Amygdala (tissue), 56 donors: ENCODE measurements around the gene ARHGAP21.

ENCODE experiments used
- DNase-seq, 56 donors: peaks; one replicate each; lab custom pipeline; 2025; lab: John Stamatoyannopoulos, UW

Gene ARHGAP21

DNA sequence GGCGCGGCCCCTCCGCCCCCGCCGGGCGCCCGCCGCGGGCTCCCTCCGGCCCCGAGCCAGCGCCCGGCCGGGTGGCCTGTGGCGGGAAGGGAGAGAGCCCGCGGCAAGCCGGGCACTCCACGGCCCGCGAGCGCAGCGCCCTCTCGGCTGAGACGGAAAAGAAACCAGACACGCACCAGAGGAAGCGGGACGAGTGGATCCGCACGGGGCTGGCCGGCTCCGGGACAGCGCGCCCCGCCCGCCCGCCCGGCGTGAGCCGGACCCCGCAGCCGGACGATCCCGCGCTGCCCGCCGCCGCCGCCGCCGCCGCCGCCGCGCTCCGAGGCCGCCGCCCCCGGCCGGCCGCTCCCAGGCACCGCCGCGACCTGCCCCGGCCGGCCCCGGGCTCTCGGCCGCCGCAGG lies 300 bp downstream of the ARHGAP21 start:
- DNase-seq, result peak in 8 of 56 donors; percentile 50 to 77 (median 72)

DNA sequence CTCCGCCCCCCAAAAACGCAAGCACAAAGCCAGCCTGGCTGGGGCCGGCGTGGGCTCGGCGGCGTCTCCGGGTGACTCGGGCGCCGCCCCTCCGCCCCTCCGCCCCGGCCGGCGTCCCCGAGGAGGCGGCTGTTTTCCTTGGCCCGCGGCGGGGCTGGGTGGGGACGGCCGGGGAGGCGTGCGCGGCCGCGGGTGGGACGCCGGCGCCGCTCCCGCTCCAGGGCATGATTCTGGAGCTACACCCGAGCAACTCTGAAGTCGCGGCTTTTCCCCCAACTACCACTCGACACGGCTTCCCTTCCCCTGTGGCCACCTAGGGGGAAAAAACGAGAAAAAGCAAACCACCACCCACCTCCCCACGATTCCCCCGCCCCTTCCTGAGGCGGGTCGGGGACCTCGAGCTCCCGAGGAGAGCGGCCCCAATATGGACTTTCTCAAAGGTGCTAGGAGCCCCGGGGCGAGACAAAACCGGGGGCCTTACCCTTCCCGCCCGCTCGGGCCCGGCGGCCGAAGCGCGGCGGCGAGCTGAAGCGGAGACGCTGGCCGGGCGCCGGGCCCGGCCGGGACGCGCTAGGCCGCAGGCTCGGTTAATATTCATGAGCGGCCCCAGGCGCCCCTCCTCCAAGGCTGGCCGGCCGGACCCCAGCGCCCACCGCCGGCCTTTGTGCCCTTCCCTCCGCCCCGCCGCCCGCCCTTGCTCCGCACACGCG lies 856 bp downstream of the ARHGAP21 start:
- peak in 43 of 56 donors; percentile 21 to 77 (median 52) for DNase-seq

GRCh38 chr10:24722131-24722675 lies 1.5 kb downstream of the ARHGAP21 start:
- DNase-seq, result peak in 1 of 56 donors; percentile 57

- peak in 24 of 56 donors; percentile 9 to 68 (median 32) for DNase-seq
Observed at GRCh38 chr10:24721229-24722106, 2.2 kb downstream of the ARHGAP21 start.

- DNase-seq, result no peak
Observed at GRCh38 chr10:24720096-24720495, 3.6 kb downstream of the ARHGAP21 start.

- no peak for DNase-seq
Observed at GRCh38 chr10:24718031-24718855, 5.4 kb downstream of the ARHGAP21 start.

DNA sequence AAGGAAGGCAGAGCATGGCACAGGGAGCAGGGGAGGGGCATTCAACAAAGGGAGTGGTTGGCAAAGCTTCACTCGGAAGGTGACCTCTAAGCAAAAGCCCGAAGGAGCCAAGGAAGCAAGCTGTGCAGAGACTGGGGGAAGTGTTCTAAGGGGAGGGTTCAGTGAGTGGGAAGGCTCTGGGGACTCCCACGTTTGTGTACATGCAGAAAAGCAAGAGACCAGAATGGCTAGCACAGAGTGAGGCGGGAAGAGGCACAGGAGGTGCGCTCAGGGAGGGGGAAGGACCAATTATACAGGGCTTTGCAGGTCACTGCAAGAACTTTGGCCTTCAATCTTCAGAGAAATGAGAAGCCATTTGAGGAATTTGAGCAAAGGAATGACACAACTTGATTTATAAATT lies 7.4 kb downstream of the ARHGAP21 start:
- DNase-seq, result peak in 3 of 56 donors; percentile 6 to 23 (median 22)

GRCh38 chr10:24715246-24715769 lies 8.4 kb downstream of the ARHGAP21 start:
- no peak for DNase-seq

DNA sequence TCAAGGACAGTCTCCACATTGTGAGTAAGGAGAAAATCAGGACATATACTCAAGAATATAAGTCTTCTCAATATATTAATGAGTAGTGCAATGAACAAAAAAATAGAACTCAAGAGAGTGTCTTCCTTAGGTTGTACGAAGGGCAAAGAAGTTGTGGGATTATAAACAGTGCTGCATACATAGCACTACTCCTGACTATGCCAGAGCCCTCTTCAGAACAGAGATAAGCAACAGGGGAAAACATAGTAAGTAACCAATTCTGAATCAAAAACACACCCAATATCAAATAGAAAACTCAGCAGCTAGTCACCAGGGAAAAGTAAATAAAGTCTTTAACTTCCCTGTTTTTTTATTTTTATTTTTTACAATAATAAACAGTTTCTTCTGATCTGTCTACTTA lies 10.6 kb downstream of the ARHGAP21 start:
- no peak for DNase-seq

DNA sequence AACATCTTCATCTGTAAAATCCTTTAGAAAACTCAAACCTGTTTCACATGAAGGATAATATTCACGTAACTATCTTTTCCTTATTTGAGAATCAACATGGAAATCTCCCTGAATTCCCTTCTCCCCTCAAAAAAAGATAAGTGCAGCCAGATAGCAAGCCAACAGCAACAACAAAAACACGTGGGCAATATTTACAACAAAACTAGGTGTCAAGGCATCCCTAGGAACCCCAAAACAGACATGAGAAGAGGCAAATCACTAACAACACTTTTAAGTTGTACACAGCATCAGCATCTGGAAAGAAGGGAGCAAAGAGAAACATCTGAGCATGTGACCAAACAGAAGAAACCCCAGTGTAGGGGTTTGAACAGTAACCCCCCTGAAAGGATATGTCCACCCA lies 12.2 kb downstream of the ARHGAP21 start:
- no peak for DNase-seq

DNA sequence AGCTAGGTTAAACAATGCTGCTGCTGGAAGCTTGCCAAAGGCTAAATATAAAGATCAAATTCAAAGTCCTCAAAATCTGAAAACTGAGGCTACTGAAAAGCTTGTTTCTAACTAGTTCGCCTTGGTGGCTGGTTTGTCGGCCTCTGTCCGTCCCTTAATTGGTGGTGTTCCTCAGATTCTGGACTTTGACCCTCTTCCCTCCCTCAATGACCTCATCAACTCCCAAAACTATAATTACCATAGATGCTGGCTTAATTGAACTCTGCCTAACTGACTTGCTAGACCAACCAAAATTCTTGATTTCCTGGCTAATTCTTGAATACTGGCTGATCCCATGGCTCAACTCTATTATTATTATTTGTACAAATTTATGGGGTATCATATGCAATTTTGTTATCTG lies 15.6 kb downstream of the ARHGAP21 start:
- DNase-seq, result no peak

GRCh38 chr10:24707445-24707844 lies 16.2 kb downstream of the ARHGAP21 start:
- no peak for DNase-seq

GRCh38 chr10:24706479-24707118 lies 17.1 kb downstream of the ARHGAP21 start:
- DNase-seq, result peak in 10 of 56 donors; percentile 8 to 39 (median 18)

- no peak for DNase-seq
Observed at GRCh38 chr10:24703700-24704099, 20.0 kb downstream of the ARHGAP21 start.

DNA sequence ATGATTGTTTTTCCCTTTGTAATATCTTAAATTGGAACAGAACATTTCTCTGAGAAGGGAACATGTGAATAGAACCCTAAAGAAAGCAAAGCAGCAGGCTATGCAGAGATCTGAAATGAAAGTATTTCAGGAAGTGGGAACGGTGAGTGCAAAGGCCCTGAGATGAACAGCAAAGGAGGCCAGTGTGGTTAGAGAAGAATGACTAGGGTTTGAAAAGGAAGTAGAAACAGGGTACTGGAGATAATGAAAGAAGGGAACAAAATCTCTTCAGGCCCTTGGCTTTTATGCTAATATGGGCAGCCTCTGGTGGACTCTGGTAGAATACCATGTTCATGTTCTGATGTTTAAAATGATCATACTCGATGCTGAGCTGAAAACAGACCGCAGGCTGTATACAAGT lies 22.2 kb downstream of the ARHGAP21 start:
- no peak for DNase-seq

GRCh38 chr10:24700948-24701347 lies 22.7 kb downstream of the ARHGAP21 start:
- DNase-seq, result no peak

DNA sequence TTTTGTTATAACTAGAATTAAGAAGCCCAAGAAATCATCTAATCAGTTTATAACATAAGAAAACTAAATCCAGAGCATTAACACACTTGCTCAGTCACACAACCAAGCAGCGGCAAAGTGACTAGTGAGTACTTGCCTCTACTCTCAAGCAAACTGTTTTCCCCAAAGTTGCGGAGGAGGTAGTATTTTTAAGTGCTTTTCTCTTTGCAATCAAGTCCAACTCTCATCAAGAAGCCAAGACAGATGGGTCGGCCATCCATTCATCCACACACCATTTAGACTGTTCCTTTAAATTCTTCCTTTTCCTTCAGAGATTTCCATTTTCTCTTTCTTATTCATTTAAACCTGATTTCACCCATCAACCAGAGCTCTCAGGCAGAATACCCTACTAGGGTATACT lies 25.4 kb downstream of the ARHGAP21 start:
- peak in 4 of 56 donors; percentile 9 to 28 (median 16) for DNase-seq

DNA sequence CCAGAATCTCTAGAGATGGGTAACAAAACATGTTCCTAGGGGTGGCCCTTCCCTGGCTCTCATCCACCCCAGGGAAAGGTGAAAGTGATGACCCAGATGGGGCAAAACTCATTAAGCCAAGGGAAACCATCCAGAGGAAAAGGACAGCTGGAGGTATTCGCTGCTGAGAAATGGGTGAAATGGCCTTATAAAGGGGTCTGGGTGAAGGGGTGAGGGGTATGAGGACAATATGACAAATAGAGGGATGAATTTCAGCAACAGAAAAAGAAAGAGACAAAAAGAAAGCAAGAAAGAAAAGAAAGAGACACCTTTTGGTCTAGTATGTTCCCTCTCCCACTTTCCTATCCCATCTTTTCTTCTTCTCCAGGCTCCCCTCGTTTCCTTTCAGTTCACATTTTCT lies 26.6 kb downstream of the ARHGAP21 start:
- DNase-seq, result no peak

- DNase-seq, result no peak
Observed at GRCh38 chr10:24695452-24695851, 28.2 kb downstream of the ARHGAP21 start.

- DNase-seq, result no peak
Observed at GRCh38 chr10:24694086-24694485, 29.6 kb downstream of the ARHGAP21 start.
